Stimulated activated CD8-positive, alpha-beta memory T cell treated with anti-CD3 and anti-CD28 coated beads, Interleukin-15, amount 100 ng/mL, for 24 hours (primary cell): ENCODE data around the gene FERMT1.
"Not testable (repeated sequence)": the region's sequence is repeated elsewhere in the genome, so short reads cannot be mapped to it uniquely, and the experiment has no call there.

Experiments used
- DNase-seq: peaks from one replicate; pipeline ENCODE4 v3.0.0-alpha.2; 2020; ENCODE audit warnings: low read depth

Gene FERMT1

GRCh38 chr20:6039766-6040165, 83.1 kb downstream of the FERMT1 start:
- DNase-seq: no peak

GRCh38 chr20:6038256-6038655, 84.6 kb downstream of the FERMT1 start:
- no peak for DNase-seq

GRCh38 chr20:6037082-6037481, 85.7 kb downstream of the FERMT1 start:
- DNase-seq: no peak

- no peak for DNase-seq
Observed at GRCh38 chr20:6036213-6036612, 86.6 kb downstream of the FERMT1 start.

- no peak for DNase-seq
Observed at GRCh38 chr20:6034134-6034969, 88.5 kb downstream of the FERMT1 start.

GRCh38 chr20:6032907-6033306, 89.9 kb downstream of the FERMT1 start:
- not testable (repeated sequence) for DNase-seq

GRCh38 chr20:6030453-6031080, 92.3 kb downstream of the FERMT1 start:
- no peak for DNase-seq

- DNase-seq: no peak
Observed at GRCh38 chr20:6029538-6029937, 93.3 kb downstream of the FERMT1 start.

GRCh38 chr20:6028818-6029217, 94.0 kb downstream of the FERMT1 start:
- no peak for DNase-seq

- no peak for DNase-seq
Observed at GRCh38 chr20:6026051-6026450, 96.8 kb downstream of the FERMT1 start.
